ENCODE measurements around the gene NLGN1. TPM values are rescaled to one million over a fixed set of nuclear protein-coding genes. Genes with fewer than 3 reads are reported as not detected.

NLGN1 gene
- total RNA-seq, 1 donor from 2014 or later = 3.9 TPM

DNA sequence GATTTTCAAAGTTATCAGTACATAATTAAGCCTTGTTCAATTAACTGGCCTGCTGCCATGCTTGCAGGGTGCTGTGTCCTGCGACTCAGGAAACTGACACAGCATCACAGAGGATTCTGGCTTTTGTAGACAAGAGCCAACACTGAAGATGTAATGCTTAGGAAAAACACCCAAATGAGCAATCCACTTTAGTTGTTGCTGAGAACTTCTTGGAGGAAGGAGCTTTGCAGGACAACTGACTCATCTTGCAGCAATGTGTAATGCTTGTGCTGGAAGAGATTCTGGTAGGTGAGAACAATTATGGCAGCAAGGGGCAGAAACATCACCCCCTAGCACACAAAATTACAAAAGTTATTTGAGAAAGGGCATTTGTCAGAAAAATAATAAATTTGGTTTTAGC, 67.6 kb downstream of the NLGN1 start:
- Histone ChIP-seq H3K36me3 (no peaks in the 10 kb centered on the region), H3K4me3 (no peak overlapping the region), H3K27me3 (ENCODE audit: low read depth) (no peaks in the 10 kb centered on the region), H3K27ac (no peak overlapping the region), H3K9me3 (no peaks in the 10 kb centered on the region), H3K4me1 (no peaks in the 10 kb centered on the region)
- TF ChIP-seq, protein P1, sequence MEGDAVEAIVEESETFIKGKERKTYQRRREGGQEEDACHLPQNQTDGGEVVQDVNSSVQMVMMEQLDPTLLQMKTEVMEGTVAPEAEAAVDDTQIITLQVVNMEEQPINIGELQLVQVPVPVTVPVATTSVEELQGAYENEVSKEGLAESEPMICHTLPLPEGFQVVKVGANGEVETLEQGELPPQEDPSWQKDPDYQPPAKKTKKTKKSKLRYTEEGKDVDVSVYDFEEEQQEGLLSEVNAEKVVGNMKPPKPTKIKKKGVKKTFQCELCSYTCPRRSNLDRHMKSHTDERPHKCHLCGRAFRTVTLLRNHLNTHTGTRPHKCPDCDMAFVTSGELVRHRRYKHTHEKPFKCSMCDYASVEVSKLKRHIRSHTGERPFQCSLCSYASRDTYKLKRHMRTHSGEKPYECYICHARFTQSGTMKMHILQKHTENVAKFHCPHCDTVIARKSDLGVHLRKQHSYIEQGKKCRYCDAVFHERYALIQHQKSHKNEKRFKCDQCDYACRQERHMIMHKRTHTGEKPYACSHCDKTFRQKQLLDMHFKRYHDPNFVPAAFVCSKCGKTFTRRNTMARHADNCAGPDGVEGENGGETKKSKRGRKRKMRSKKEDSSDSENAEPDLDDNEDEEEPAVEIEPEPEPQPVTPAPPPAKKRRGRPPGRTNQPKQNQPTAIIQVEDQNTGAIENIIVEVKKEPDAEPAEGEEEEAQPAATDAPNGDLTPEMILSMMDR (IDR thresholded peaks at IDR 0.05) = no peak
- intact Hi-C loops (cut with DNase I) = no loop called here
- ATAC-seq (no peak), DNase-seq (no peak)

DNA sequence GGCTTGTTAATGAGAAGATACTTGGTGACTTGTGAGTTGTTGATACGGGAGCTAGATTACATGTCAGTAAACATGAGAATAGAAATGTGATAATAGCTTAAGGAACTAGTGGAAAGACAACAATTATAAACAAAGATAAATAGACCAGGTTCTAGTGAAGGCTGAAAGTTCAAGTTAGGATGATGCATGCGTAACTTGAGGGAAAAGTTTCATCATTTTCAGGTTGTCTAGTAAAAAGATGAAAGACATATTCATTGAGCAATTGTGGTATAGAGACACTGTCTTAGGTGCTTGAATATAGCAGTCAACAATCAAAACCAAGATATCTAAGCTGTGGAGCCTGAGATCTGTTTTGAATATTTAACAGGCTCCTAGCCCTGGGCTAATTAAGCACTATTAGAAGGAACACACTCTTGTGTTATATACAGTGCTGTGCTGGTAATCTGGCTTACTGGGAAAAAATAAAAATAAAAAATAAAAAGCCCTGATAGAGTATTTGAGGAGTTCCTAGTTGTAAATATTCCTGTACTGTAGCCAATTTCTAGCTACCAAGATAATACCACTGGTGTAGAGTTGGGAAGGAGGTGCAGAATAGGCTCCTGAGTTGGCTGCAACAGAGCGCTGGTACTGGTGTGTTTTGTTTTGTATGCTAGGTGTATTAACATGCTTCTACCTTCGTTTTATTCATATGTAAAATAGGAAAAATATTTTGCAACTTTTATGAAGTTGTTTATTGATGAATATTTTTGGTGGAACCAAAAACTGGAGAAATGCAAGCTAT, 68.5 kb downstream of the NLGN1 start:
- intact Hi-C loops (cut with DNase I) = no loop called here
- no peak overlapping the region for H3K4me3 ChIP-seq
- no peaks in the 10 kb centered on the region for H3K4me1 ChIP-seq
- no peaks in the 10 kb centered on the region for H3K27me3 ChIP-seq (ENCODE audit: low read depth)
- ATAC-seq = no peak
- TF ChIP-seq, protein P1 (IDR thresholded peaks at IDR 0.05) = no peak
- no peaks in the 10 kb centered on the region for H3K36me3 ChIP-seq
- no peak overlapping the region for H3K27ac ChIP-seq
- H3K9me3 ChIP-seq = no peaks in the 10 kb centered on the region
- DNase-seq = no peak

DNA sequence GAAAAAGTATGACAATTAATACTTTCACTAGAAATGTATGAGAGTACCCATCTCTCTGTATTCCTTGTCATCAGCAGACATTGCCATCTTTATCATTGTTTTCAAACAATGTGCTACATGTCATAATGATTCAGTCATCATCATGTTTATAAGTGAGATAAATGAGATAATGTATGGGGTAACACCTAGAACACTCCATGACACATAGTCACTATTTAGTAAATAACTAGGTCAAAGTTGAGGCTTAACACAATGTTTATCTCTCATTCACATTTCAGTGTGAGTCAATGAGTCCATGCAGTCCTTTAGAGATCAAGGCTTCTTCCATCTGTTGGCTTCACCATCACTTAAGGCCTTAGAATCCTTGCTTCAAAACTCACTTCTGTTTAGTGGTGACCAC, 70.0 kb downstream of the NLGN1 start:
- ATAC-seq = no peak
- Histone ChIP-seq H3K27ac (no peak overlapping the region), H3K4me1 (no peaks in the 10 kb centered on the region), H3K4me3 (no peak overlapping the region), H3K27me3 (ENCODE audit: low read depth) (no peaks in the 10 kb centered on the region), H3K36me3 (no peaks in the 10 kb centered on the region), H3K9me3 (no peaks in the 10 kb centered on the region)
- intact Hi-C loops (cut with DNase I) = no loop called here
- DNase-seq = no peak
- TF ChIP-seq, protein P1 (IDR thresholded peaks at IDR 0.05) = no peak

DNA sequence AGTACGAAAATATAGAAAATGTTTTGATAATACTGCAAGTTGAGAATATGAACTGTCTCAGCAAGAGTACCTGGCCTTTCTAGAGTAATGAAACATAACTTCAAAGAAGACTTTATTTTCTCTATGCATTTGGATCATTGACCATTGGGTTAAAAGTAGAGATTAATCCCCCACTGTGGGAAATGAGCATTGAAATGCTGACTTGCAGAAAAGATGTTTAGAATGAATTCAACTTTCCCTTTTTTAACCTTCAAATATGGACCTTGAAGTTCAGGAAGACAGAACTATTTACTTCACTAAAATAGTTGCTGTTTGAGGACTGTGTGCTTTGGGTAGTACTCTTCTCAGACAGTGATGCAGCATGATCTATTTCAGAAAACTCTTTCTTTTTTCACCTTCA, 75.7 kb downstream of the NLGN1 start:
- H3K9me3 ChIP-seq = no peaks in the 10 kb centered on the region
- no peaks in the 10 kb centered on the region for H3K36me3 ChIP-seq
- H3K4me1 ChIP-seq = no peaks in the 10 kb centered on the region
- ATAC-seq (no peak), DNase-seq (no peak)
- no peak overlapping the region for H3K4me3 ChIP-seq
- H3K27ac ChIP-seq = no peak overlapping the region
- no peaks in the 10 kb centered on the region for H3K27me3 ChIP-seq (ENCODE audit: low read depth)
- intact Hi-C loops (cut with DNase I) = no loop called here
- TF ChIP-seq, protein P1 (IDR thresholded peaks at IDR 0.05) = no peak

DNA sequence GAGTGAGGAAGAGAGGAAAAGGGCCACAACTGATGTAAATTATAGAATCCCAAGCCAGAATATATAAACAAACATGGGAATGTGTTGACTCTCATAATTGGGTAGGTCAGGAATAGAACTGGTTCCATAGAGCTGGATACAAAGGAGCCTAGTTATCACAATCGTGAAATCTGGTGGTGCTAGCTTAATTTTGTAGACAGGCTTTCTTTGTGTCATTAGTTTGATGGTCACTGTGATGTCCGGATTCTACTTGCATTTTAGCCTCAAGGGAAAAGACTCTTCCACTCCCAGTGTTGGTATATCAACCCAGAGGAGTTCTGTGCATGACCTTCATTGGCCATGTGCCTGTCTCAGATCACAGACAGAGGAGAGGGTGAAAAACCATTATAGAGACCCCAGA, 81.8 kb downstream of the NLGN1 start:
- TF ChIP-seq, protein P1 (IDR thresholded peaks at IDR 0.05) = no peak
- ATAC-seq = no peak

More for the DNA sequence above, 81.8 kb downstream of the NLGN1 start:
- H3K4me1 ChIP-seq = no peaks in the 10 kb centered on the region
- no peak overlapping the region for H3K27ac ChIP-seq
- H3K36me3 ChIP-seq = no peaks in the 10 kb centered on the region
- DNase-seq = no peak
- intact Hi-C loops (cut with DNase I) = no loop called here
- no peaks in the 10 kb centered on the region for H3K27me3 ChIP-seq (ENCODE audit: low read depth)
- H3K4me3 ChIP-seq = no peak overlapping the region
- H3K9me3 ChIP-seq = no peaks in the 10 kb centered on the region

Data from lower lobe of right lung (tissue), 2 donors.